GM10847 (cell line): ENCODE results near the gene POU6F2.

Source experiments
- POLR2A ChIP-seq: IDR thresholded peaks from 2 replicates; pipeline ENCODE4 v1.6.1; 2011; ENCODE audit not compliant: insufficient read length; ENCODE audit errors: extremely low read depth

The POU6F2 gene

GRCh38 chr7:39374436-39375040 is 396.8 kb downstream of the POU6F2 start:
- TF ChIP-seq POLR2A = no peak

- TF ChIP-seq POLR2A = no peak
These were observed 397.6 kb downstream of the POU6F2 start for GRCh38 chr7:39375047-39375873.

GRCh38 chr7:39375874-39376190 is 398.1 kb downstream of the POU6F2 start:
- no peak for TF ChIP-seq POLR2A

GRCh38 chr7:39379416-39379815 is 401.7 kb downstream of the POU6F2 start:
- TF ChIP-seq POLR2A = no peak

GRCh38 chr7:39383136-39383535 is 405.4 kb downstream of the POU6F2 start:
- no peak for TF ChIP-seq POLR2A

- TF ChIP-seq POLR2A = no peak
These were observed 406.7 kb downstream of the POU6F2 start for GRCh38 chr7:39384386-39384785.

GRCh38 chr7:39386718-39387117 is 409.0 kb downstream of the POU6F2 start:
- no peak for TF ChIP-seq POLR2A

GRCh38 chr7:39392151-39392550 is 414.4 kb downstream of the POU6F2 start:
- TF ChIP-seq POLR2A = no peak

- TF ChIP-seq POLR2A = no peak
These were observed 416.5 kb downstream of the POU6F2 start for GRCh38 chr7:39394105-39394680.

- TF ChIP-seq POLR2A = no peak
These were observed 421.7 kb downstream of the POU6F2 start for GRCh38 chr7:39399458-39399857.

GRCh38 chr7:39399986-39400385 is 422.3 kb downstream of the POU6F2 start:
- no peak for TF ChIP-seq POLR2A

- TF ChIP-seq POLR2A = no peak
These were observed 423.1 kb downstream of the POU6F2 start for GRCh38 chr7:39400836-39401235.

- no peak for TF ChIP-seq POLR2A
These were observed 424.3 kb downstream of the POU6F2 start for GRCh38 chr7:39402034-39402433.

- no peak for TF ChIP-seq POLR2A
These were observed 427.2 kb downstream of the POU6F2 start for GRCh38 chr7:39404907-39405306.

GRCh38 chr7:39405581-39405980 is 427.9 kb downstream of the POU6F2 start:
- TF ChIP-seq POLR2A = no peak

GRCh38 chr7:39406467-39406866 is 428.8 kb downstream of the POU6F2 start:
- no peak for TF ChIP-seq POLR2A
